ENCODE data around the gene RAVER2.

RAVER2 gene

GRCh38 chr1:64856553-64856952 is 111.7 kb downstream of the RAVER2 start:
- Histone ChIP-seq H3K4me3 (ENCODE audit: low read length) (no peak overlapping the region), H3K9ac (ENCODE audit: low read length) (no peak overlapping the region), H2BK15ac (replicated peaks; ENCODE audit: low read depth) (no peak overlapping the region), H3K79me2 (ENCODE audit: control insufficient read depth, insufficient read depth, low read length) (no peaks in the 10 kb centered on the region), H3K27ac (ENCODE audit: low read depth, low read length) (no peak overlapping the region), H3K79me1 (ENCODE audit: low read length) (no peaks in the 10 kb centered on the region), H4K5ac (ENCODE audit: low read length) (no peak overlapping the region), H3K4me1 (ENCODE audit: control insufficient read depth, low read depth, low read length) (no peaks in the 10 kb centered on the region), H3K4me2 (ENCODE audit: low read length) (no peak overlapping the region), H3K27me3 (ENCODE audit: insufficient read depth, low read length, poor library complexity) (no peaks in the 10 kb centered on the region), H4K8ac (ENCODE audit: low read depth, low read length) (no peak overlapping the region), H3K18ac (ENCODE audit: low read length) (no peak overlapping the region), H3K36me3 (ENCODE audit: control insufficient read depth, insufficient read depth, low read length) (peaks cover 2% of the 10 kb centered on the region), H2AK5ac (ENCODE audit: low read length) (no peak overlapping the region), H3K23ac (ENCODE audit: low read length) (no peak overlapping the region), H3K56ac (ENCODE audit: low read length) (no peak overlapping the region), H3K4ac (ENCODE audit: low read depth, low read length) (no peak overlapping the region), H2BK120ac (ENCODE audit: low read depth, low read length) (no peak overlapping the region), H2BK5ac (ENCODE audit: low read length) (no peak overlapping the region)
- WGBS (ENCODE audit: extremely low coverage, insufficient coverage, low lambda C conversion rate) = no CpG with 5 or more reads among the region's 10 CpGs
- DNase-seq = peak; percentile 27

GRCh38 chr1:64857347-64857746 is 112.5 kb downstream of the RAVER2 start:
- Histone ChIP-seq H3K79me2 (ENCODE audit: control insufficient read depth, insufficient read depth, low read length) (no peaks in the 10 kb centered on the region), H3K9ac (ENCODE audit: low read length) (no peak overlapping the region), H3K36me3 (ENCODE audit: control insufficient read depth, insufficient read depth, low read length) (peaks cover 2% of the 10 kb centered on the region), H3K18ac (ENCODE audit: low read length) (no peak overlapping the region), H4K8ac (ENCODE audit: low read depth, low read length) (no peak overlapping the region), H3K4me1 (ENCODE audit: control insufficient read depth, low read depth, low read length) (no peaks in the 10 kb centered on the region), H2BK15ac (replicated peaks; ENCODE audit: low read depth) (no peak overlapping the region), H3K27ac (ENCODE audit: low read depth, low read length) (no peak overlapping the region), H3K56ac (ENCODE audit: low read length) (no peak overlapping the region), H2BK5ac (ENCODE audit: low read length) (no peak overlapping the region), H2AK5ac (ENCODE audit: low read length) (no peak overlapping the region), H3K23ac (ENCODE audit: low read length) (no peak overlapping the region), H3K27me3 (ENCODE audit: insufficient read depth, low read length, poor library complexity) (no peaks in the 10 kb centered on the region), H3K4me2 (ENCODE audit: low read length) (no peak overlapping the region), H3K4ac (ENCODE audit: low read depth, low read length) (no peak overlapping the region), H3K4me3 (ENCODE audit: low read length) (no peak overlapping the region), H2BK120ac (ENCODE audit: low read depth, low read length) (no peak overlapping the region), H4K5ac (ENCODE audit: low read length) (no peak overlapping the region), H3K79me1 (ENCODE audit: low read length) (no peaks in the 10 kb centered on the region)
- no CpG with 5 or more reads among the region's 4 CpGs for WGBS (ENCODE audit: extremely low coverage, insufficient coverage, low lambda C conversion rate)
- DNase-seq = no peak

DNA sequence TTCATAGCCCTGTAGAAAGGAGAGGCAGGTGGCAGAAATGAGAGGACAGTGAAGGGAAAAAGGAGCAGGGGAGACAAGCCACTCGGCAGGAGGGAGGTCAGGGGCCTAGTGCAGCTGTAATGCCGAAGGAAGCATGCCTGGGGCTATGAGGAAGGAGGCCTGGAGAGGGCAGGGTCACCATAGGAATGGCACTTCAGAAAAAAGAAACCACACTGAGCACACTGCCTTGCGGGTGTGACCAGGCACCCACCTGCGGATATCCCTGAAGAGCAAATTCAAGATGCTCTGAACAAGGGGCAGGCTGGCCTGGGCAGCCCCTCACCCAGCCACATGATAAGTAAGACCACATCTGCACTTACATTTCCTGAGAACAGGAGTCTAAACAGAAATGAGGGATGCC is 116.7 kb downstream of the RAVER2 start:
- Histone ChIP-seq H3K79me1 (ENCODE audit: low read length) (no peaks in the 10 kb centered on the region), H3K4ac (ENCODE audit: low read depth, low read length) (no peak overlapping the region), H3K18ac (ENCODE audit: low read length) (no peak overlapping the region), H4K8ac (ENCODE audit: low read depth, low read length) (no peak overlapping the region), H3K23ac (ENCODE audit: low read length) (no peak overlapping the region), H3K4me1 (ENCODE audit: control insufficient read depth, low read depth, low read length) (no peaks in the 10 kb centered on the region), H3K4me2 (ENCODE audit: low read length) (no peak overlapping the region), H2BK120ac (ENCODE audit: low read depth, low read length) (no peak overlapping the region), H2BK15ac (replicated peaks; ENCODE audit: low read depth) (no peak overlapping the region), H3K27ac (ENCODE audit: low read depth, low read length) (no peak overlapping the region), H4K5ac (ENCODE audit: low read length) (no peak overlapping the region), H3K9ac (ENCODE audit: low read length) (no peak overlapping the region), H3K36me3 (ENCODE audit: control insufficient read depth, insufficient read depth, low read length) (peaks cover 2% of the 10 kb centered on the region), H2BK5ac (ENCODE audit: low read length) (no peak overlapping the region), H3K4me3 (ENCODE audit: low read length) (no peak overlapping the region), H3K56ac (ENCODE audit: low read length) (no peak overlapping the region), H2AK5ac (ENCODE audit: low read length) (no peak overlapping the region), H3K27me3 (ENCODE audit: insufficient read depth, low read length, poor library complexity) (no peaks in the 10 kb centered on the region), H3K79me2 (ENCODE audit: control insufficient read depth, insufficient read depth, low read length) (no peaks in the 10 kb centered on the region)
- peak; percentile 83 for DNase-seq
- no CpG with 5 or more reads among the region's 4 CpGs for WGBS (ENCODE audit: extremely low coverage, insufficient coverage, low lambda C conversion rate)

DNA sequence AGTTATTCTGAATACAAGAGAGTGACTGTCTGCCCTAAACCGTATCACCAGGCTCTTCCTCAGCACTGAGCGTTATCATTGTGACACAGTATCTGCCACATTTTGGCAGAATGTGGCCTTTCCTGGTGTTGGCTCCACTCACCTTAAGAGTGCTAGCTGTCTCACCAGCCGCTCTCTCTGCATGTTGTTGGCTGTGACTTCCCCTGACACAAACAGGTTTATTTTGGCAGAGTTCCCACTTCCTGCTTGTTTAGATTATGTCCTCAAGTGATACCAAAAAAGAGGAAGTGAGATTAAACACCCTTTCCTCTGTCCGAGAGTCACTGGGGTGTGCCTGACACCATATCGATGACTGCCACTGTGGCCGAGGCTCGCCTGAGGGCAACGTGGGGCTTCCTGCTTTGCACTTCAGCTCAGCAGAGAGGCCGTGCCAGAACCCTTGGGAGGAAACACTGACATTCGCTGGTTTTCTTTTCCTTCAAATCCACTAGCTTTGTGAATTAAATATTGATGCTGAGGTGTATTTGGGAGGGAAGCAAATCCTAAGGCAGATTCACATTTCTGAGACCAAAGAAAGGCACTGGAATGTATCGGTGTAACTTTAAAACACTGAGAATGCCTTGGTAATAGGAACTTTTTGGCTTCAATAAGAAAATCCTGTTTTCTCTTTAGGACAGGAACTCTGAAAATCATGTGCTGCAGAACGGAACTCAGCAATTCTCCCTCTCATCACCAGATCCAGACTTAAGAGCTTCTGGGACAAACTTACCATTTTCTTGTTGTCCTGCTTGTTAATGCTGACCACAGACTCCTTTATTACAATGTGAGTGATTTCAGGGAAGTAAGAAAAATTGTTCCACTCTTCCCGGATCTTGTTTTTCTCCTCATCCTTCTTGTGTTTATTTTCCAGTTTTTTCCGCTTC is 119.4 kb downstream of the RAVER2 start:
- peak; percentile 22 for DNase-seq

GRCh38 chr1:64865105-64865757 is 120.4 kb downstream of the RAVER2 start:
- H3K27ac ChIP-seq (ENCODE audit: low read depth, low read length) = no peak overlapping the region
- H3K18ac ChIP-seq (ENCODE audit: low read length) = no peak overlapping the region
- no peaks in the 10 kb centered on the region for H3K79me1 ChIP-seq (ENCODE audit: low read length)
- no peak overlapping the region for H3K23ac ChIP-seq (ENCODE audit: low read length)
- H3K4me2 ChIP-seq (ENCODE audit: low read length) = no peak overlapping the region
- DNase-seq = no peak
- no peak overlapping the region for H3K9ac ChIP-seq (ENCODE audit: low read length)
- no CpG with 5 or more reads among the region's 6 CpGs for WGBS (ENCODE audit: extremely low coverage, insufficient coverage, low lambda C conversion rate)
- H2BK15ac ChIP-seq (replicated peaks; ENCODE audit: low read depth) = no peak overlapping the region
- no peak overlapping the region for H4K5ac ChIP-seq (ENCODE audit: low read length)
- no peak overlapping the region for H2AK5ac ChIP-seq (ENCODE audit: low read length)
- H3K79me2 ChIP-seq (ENCODE audit: control insufficient read depth, insufficient read depth, low read length) = no peaks in the 10 kb centered on the region
- H4K8ac ChIP-seq (ENCODE audit: low read depth, low read length) = no peak overlapping the region
- H3K4me1 ChIP-seq (ENCODE audit: control insufficient read depth, low read depth, low read length) = no peaks in the 10 kb centered on the region
- no peak overlapping the region for H3K56ac ChIP-seq (ENCODE audit: low read length)
- H3K4me3 ChIP-seq (ENCODE audit: low read length) = no peak overlapping the region
- H3K27me3 ChIP-seq (ENCODE audit: insufficient read depth, low read length, poor library complexity) = no peaks in the 10 kb centered on the region
- H3K4ac ChIP-seq (ENCODE audit: low read depth, low read length) = no peak overlapping the region
- no peak overlapping the region for H2BK5ac ChIP-seq (ENCODE audit: low read length)
- H2BK120ac ChIP-seq (ENCODE audit: low read depth, low read length) = no peak overlapping the region
- peaks cover 2% of the 10 kb centered on the region for H3K36me3 ChIP-seq (ENCODE audit: control insufficient read depth, insufficient read depth, low read length)

More for the DNA sequence above, 119.4 kb downstream of the RAVER2 start:
- H3K4me3 ChIP-seq (ENCODE audit: low read length) = no peak overlapping the region
- no peak overlapping the region for H4K8ac ChIP-seq (ENCODE audit: low read depth, low read length)
- H3K9ac ChIP-seq (ENCODE audit: low read length) = no peak overlapping the region
- no peak overlapping the region for H2BK15ac ChIP-seq (replicated peaks; ENCODE audit: low read depth)
- H3K27ac ChIP-seq (ENCODE audit: low read depth, low read length) = no peak overlapping the region
- H3K27me3 ChIP-seq (ENCODE audit: insufficient read depth, low read length, poor library complexity) = no peaks in the 10 kb centered on the region
- H3K4me2 ChIP-seq (ENCODE audit: low read length) = no peak overlapping the region
- H3K4ac ChIP-seq (ENCODE audit: low read depth, low read length) = no peak overlapping the region
- no peak overlapping the region for H3K18ac ChIP-seq (ENCODE audit: low read length)
- H4K5ac ChIP-seq (ENCODE audit: low read length) = no peak overlapping the region
- no peaks in the 10 kb centered on the region for H3K4me1 ChIP-seq (ENCODE audit: control insufficient read depth, low read depth, low read length)
- H2BK120ac ChIP-seq (ENCODE audit: low read depth, low read length) = no peak overlapping the region
- H2AK5ac ChIP-seq (ENCODE audit: low read length) = no peak overlapping the region
- peaks cover 3% of the 10 kb centered on the region for H3K36me3 ChIP-seq (ENCODE audit: control insufficient read depth, insufficient read depth, low read length)
- no peaks in the 10 kb centered on the region for H3K79me2 ChIP-seq (ENCODE audit: control insufficient read depth, insufficient read depth, low read length)
- no peak overlapping the region for H3K23ac ChIP-seq (ENCODE audit: low read length)
- H2BK5ac ChIP-seq (ENCODE audit: low read length) = no peak overlapping the region
- no peaks in the 10 kb centered on the region for H3K79me1 ChIP-seq (ENCODE audit: low read length)
- WGBS (ENCODE audit: extremely low coverage, insufficient coverage, low lambda C conversion rate) = no CpG with 5 or more reads among the region's 14 CpGs
- no peak overlapping the region for H3K56ac ChIP-seq (ENCODE audit: low read length)

Data from mesendoderm (in vitro differentiated cells).